ENCODE results near the gene SH3BP5.

The SH3BP5 gene

DNA sequence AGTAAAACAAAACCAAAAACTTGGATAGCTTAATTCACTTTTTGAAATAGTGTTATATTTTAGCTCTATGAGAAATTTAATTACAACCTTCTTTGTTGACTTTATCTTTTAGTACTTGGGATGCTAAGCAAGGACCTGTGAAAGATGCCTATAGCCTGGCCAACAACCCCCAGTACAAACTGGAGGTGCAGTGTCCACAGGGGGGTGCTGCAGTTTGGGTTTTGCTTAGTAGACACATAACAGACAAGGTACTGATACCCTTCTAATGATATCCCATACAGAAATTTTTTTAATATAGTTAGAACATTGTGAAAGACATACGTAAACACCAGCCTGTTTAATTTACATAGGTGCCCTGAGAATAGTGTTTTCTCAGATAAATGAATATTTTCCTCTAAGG lies 91.0 kb downstream of the SH3BP5 start:
- no peak for DNase-seq

DNA sequence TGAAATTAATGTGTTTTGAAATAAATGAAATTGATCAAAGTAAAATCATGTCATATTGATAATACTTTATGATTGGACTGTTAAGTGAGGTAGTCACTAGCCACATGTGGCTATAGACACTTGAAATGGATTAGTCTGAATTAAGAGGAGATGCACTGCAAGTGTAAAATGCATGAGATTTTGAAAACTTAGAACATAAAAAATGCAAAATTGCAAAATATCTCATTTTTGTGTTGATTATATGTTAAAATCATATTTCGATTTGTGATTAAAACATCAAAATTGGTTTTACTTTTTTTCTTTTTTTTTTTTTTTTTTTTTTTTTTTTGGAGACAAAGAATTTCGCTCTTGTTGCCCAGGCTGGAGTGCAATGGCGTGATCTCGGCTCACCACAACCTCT lies 103.1 kb downstream of the SH3BP5 start:
- DNase-seq = no peak

DNA sequence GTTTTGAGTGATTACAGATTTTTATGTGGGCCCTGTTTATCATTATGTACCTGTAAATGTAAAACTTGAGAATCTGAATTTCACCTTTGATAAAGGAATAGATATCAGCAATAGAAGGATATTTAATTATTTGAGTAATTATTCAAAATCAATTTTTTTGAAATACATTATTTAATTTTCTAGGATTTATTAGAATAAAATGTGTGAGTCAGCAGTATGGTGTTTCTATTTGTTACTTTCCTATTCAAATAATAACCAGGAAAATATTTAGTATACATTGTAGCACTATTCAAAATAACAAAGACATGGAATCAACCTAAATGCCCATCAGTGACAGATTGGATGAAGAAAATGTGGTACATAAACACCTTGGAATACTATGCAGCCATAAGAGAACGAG lies 104.2 kb downstream of the SH3BP5 start:
- no peak for DNase-seq

DNA sequence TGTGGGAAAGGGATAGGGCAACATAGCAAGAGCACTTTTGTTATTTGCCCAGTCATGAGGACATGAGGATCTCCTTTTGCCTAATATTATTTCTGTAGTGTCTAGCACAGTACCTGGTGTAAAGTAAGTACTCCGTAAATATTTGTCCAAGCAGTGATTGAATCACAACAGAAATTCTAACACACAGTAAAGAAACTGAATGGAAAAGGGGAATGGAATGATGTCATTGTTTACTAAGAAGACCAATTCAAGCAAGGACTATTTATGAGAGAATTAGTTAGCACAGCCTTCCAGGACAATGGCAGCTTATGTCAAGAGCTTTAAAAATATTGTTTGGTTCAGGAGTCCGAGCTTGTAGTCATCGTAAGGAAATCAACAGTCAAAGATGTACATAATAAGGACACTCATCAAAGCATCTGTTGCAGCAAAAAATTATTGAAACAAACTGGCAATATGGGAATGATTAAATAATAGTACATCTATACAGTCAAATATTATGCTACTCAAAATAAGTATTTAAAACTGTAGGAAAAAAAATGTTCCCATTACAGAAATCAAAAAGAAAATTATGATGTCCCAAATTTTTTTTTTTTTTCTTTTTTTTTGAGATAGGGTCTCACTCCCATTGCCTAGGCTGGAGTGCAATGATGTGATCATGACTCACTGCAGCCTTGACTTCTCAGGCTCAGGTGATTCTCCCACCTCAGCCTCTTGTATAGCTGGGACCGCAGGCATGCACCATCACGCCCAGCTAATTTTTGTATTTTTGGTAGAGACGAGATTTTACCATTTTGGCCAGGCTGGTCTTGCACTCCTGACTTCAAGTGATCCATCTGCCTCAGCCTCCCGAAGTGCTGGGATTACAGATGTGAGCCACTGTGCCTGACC lies 108.5 kb downstream of the SH3BP5 start:
- no peak for DNase-seq

DNA sequence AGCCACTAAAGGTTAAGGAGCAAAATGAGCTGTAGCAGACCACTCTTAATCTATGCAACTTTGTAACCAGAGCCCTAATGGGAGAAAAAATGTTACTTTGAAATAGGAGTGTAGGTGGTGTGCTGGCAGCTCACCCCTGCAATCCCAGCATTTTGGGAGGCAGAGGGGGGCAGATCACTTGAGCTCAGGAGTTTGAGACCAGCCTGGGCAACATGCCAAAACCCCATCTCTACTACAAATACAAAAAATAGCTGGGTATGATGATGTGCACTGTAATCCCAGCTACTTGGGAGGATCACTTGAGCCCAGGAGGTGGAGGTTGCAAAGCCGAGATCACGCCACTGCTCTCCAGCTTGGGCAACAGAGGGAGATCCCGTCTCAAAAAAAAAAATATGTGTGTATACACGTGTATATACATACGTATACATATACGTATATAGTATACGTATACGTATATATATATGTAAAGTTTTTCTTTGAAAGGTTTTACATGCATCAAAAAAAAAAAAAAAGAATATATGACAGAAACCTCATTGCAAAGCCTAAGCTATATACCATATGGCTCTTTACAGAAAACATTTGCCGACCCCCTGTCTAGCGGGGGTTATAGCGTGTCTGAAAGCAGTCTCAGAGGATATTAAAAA lies 110.7 kb downstream of the SH3BP5 start:
- DNase-seq = no peak

DNA sequence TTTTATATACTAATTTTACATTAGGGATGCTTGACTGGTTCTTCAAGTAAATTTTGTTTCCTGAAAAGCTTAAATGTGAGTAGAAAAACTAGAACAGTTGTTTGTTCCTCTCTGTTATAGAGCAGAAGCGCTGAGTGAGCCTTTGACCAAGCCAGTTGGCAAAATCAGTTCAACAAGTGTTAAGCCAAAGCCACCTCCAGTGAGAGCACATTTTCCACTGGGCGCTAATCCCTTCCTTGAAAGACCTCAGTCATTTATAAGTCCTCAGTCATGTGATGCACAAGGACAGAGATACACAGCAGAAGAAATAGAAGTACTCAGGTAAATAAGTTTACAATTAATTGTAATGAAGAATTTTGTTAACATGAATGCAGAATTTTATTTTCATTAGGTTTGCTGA lies 111.7 kb downstream of the SH3BP5 start:
- DNase-seq = no peak

DNA sequence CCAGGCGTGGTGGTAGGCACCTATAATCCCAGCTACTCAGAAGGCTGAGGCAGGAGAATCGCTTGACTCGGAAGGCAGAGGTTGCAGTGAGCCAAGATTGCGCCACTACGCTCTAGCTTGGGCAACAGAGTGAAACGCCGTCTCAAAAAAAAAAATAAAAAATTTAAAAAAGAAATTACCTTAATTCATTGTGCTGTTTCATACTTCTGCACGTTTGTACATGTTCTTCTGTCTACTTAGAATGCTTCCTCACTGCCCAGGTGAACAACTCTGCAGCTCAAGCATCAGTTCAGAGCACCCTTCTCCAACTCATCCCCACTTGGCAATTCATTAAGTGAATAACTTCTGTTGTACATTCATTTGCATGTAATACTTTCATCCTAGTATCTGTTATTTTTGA lies 112.3 kb downstream of the SH3BP5 start:
- DNase-seq = no peak

DNA sequence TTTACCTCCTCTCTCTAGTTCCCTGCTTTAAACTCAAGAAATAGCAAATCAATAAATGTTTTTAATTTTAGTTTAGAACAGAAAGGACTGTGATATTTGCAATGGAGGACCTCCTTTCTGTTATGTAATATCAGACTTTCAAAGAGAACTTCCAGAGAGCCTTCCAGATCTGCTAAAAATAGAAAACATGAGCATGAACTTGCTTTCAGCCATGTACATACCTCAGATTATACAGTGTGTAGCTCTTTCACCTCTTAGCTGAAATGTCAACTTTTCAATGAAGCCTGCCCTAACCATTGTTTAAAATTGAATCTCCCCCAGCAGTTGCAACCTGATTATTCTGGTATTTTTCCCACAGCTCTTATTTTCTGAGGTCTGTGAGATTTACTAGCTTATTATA lies 113.7 kb downstream of the SH3BP5 start:
- no peak for DNase-seq

DNA sequence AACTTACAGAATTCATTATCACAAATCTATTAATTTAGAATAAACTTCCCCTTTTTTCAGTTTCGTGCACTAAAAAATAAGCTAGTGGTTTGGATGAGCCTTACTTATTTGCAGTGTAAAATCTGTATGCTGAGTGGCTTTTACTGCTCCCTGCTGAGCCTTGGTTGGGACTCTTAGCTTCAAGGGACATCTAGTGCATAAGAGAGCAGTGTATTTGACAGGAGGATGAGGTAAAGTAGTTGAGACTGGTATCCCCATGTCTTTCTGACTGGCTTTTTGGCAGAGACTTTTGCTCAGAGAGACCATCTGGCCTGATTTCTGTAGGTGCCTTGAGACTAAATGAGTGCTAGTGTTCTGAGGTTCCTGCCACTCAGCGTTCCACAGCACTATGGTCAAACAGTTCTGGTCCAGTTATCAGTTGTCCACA lies 114.5 kb downstream of the SH3BP5 start:
- DNase-seq = no peak

DNA sequence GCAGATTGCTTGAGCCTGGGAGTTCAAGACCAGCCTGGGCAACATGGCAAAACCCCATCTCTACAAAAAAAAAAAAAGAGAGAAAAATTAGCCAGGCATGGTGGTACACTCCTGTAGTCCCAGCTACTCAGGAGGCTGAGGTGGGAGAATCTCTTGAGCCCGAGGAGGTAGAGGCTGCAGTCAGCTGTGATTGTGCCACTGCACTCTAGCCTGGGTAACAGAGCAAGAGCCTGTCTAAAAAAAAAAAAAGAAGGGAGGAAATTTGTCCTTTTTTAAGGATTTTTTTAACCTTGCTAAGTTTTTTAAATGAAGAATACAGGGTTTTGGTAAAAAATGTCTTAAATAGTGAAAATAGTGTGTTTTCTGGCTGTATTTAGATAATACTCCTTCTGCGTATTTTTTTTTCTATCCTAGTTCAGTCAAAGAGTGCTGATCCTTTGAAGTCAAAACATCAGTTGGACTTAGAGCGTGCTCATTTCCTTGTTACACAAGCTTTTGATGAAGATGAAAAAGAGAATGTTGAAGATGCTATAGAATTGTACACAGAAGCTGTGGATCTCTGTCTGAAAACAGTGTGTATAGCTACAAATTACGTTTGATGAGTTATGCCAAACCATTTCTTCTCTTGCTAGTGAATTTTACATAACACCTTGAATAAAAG lies 115.2 kb downstream of the SH3BP5 start:
- DNase-seq = no peak

DNA sequence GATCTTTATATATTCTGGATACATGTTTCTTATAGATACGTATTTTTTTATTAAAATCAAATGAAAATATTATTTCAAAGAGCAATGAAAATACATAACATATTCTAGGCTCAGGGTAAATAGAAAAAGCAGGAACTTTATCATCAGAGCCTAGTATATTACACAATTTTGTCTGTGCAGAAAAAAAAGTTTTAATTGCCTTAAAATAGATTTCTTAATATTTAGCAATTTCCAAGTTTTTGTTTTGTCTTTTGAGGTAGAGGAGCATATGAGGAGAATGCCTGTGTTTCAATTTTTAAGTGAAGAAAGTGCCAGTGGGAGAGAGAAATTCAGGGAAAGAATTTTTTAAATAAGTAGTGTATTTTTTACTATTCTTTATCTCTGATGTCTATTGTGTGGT lies 115.9 kb downstream of the SH3BP5 start:
- no peak for DNase-seq

DNA sequence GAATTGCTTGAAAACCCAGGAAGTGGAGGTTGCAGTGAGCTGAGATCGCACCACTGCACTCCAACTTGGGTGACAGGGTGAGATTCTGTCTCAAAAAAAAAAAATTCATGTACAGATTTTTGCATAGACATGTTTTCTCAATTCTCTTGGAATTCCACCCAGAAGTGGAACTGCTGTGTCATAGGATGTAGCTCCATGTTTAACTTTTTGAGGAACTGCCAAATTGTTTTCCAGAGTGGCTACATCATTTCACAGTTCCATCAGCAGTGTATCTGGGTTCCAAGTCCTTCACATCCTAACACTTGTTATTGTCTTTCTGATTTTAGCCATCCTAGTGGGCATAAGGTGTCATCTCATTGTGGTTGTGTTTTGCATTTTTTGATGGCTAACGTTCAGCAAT lies 116.4 kb downstream of the SH3BP5 start:
- no peak for DNase-seq

DNA sequence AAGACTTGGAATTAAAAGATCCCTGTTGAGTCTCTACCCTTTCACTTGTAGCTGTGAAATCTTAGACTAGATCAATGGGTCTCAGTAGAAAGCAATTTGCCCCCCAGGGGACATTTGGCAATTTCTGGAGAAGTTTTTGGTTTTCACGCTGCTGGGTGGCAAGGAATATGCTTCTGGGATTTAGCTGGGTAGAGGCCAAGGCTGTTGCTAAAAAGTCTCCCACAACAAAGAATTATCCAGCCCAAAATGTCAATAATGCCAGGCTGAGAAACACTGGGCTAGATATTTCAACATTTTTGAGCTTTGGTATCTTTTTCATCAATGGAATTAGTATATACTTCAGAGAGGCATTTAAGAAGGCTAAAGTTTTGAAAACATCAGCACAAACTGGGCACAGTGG lies 117.6 kb downstream of the SH3BP5 start:
- no peak for DNase-seq

DNA sequence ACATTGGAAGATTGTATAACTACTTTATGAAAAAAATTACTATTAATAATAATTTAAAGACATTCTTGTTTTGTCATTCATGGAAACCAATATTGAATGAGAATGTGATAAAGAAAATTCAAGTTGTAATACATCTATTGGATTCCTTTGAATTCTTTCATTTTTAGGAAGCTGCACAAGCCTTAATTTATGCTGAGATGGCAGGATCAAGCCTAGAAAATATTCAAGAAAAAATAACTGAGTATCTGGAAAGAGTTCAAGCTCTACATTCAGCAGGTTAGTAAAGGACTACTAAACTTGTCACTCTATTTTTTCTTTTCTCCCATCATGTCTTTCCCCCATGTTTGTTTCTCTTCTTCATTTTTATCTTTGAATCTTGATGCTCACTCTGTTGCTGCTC lies 120.4 kb downstream of the SH3BP5 start:
- no peak for DNase-seq

DNA sequence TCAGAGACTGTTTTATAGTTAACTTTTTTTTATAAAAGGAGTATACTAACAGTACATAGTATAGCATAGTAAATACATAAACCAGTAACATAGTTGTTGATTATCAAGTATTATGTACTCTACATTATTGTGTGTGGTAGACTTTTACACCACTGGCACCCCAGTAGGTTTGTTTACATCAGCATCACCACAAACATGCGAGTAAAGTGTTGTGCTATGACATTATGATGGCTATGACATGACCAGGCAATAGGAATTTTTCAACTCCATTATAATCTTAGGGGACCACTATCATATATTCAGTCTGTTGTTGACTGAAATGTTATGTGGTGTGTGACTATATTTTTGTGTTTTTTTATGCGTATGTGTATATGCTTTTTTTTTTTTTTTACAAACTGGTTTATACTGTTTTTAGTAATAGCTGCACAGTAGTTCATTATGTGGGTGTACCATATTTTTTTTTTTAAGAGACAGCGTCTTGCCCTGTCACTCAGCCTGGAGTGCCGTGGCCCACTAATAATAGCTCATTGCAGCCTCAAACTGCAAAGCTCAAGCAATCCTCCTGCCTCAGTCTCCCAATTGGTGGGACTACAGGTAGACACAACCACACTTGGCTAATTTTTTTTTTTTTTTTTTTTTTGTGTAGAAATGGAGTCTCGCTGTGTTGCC lies 124.4 kb downstream of the SH3BP5 start:
- no peak for DNase-seq

DNA sequence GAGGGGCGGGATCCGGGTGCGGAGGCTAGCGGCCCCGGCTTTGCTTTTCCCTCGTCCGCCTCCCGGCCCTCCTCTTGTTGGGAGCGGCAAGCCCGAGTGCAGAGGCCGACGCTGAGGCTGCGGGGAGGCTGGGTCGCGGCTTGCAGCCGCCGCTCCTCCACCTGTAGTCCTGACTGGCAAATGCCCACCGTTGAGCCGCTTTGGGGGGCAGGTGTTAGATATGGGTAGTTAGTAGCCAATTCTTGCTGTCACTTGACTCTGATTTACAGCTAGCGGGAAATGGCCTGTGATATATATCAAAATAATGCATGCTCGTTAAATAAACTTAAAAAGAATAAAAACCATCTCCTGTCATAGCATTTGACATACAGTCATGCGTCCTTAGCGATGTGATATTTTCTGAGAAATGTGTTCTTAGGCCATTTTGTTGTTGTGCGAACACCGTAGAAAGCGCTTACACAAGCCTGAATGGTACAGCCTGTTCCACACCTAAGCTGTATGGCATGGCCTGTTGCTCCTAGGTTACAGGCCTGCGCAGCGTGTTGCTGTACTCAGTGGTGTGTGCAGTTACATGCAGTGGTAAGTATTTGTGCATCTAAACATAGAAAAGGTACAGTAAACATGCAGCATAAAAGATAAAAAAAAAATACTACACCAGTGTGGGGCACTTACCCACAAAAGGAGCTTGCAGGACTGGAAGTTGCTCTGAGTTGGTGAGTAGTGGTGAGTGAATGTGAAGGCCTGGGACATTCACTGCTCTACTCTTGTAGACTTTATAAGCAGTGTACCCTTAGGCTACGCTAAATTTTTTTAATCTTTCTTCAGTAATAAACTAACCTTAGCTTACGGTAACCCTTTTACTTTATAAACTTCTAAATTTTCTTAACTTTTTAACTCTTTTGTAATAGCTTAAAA lies 125.5 kb downstream of the SH3BP5 start:
- peak; percentile 8 for DNase-seq

DNA sequence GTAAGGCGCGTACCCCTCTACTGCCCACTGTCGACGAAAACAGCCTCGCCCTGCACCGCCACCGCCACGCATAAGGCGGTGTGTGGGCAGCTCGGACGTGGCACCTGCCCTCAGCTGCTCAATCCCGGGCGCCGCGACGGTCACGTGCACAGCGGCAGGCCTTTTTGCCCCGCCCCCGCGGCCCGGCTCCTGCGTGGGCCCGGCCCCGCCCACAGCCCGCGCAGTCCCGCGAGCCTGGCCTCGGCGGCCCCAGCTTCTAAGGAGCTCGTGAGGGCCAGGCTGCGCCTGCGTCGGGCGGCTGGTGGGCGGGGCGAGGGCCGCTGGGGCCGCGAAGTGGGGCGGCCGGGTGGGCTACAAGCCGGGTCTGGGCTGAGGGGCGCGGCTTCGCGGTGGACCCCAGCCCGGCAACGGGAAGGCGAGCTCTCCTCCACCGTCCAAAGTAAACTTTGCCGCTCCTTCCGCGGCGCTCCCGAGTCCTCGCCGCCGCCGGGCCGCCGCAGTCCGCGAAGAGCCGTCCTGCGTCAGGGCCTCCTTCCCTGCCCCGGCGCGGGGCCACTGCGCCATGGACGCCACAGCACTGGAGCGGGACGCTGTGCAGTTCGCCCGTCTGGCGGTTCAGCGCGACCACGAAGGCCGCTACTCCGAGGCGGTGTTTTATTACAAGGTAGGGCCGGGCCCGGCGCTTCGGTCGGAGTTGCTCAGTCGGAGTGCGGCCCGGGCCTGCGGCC lies 126.3 kb downstream of the SH3BP5 start, which contains the start of gene CAPN7:
Gene CAPN7 (plus strand): TSS at position 313 of the 728 bp plus-strand sequence. CDS start 250 bp downstream, at position 563.
- DNase-seq = peak; percentile 89

DNA sequence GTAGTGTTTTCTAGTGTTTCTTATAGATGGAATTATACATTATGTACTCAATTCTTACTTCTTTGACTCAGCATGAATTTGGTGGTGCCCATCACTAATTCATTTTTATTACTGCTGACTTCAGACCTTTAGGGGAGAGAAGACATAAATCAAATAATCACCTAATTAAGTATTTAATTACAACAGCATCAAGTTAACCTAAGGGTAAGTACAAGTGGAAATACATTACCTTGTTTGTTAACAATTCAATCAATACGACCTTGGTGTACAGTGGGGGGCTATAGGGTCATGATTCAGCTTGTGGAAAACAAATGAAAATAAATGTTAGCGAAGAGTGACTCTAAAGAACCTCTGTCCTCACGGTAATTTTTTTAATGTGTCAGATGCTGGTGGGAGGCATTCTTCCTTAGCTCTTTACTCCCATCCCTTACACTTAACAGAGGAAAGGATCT lies 126.9 kb downstream of the SH3BP5 start:
- DNase-seq = no peak

Measured in activated CD4-positive, alpha-beta T cell treated with anti-CD3 and anti-CD28 coated beads for 1 hour (primary cell).